ENCODE results near the gene MAG. TPM values are rescaled to one million over a fixed set of nuclear protein-coding genes. Genes with fewer than 3 reads are reported as not detected.
A peak's percentile ranks its signal among the peaks of the same experiment; 100 is the strongest.

MAG gene, protein sequence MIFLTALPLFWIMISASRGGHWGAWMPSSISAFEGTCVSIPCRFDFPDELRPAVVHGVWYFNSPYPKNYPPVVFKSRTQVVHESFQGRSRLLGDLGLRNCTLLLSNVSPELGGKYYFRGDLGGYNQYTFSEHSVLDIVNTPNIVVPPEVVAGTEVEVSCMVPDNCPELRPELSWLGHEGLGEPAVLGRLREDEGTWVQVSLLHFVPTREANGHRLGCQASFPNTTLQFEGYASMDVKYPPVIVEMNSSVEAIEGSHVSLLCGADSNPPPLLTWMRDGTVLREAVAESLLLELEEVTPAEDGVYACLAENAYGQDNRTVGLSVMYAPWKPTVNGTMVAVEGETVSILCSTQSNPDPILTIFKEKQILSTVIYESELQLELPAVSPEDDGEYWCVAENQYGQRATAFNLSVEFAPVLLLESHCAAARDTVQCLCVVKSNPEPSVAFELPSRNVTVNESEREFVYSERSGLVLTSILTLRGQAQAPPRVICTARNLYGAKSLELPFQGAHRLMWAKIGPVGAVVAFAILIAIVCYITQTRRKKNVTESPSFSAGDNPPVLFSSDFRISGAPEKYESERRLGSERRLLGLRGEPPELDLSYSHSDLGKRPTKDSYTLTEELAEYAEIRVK
- 1 to 10 TPM in 1 of 3 donors, not detected in 2; 4.2 TPM for total RNA-seq

DNA sequence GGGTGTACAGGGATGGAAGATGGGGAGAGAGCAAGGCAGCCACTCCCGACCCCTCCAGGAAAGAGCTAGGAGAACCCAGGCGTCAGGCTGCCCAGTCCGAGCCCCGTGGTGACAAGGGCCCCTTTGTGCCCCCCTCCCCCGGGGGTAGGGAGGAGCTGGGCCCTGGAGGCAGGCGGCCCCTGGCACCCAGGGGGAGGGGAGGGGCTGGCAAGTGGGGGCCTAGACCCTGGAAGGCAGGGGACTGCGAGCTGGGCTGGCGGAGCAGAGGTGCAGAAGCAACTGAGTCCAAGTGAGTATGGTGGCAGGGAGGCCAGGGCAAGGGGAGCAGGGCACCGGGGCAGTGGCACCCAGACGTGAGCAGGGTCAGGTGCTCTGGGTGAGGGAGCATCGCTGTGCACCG lies at the start of gene MAG:
TSS of gene MAG (plus strand) at position 246 of the 400 bp plus-strand sequence. CDS start 3,248 bp downstream, outside the sequence.
- Histone ChIP-seq H3K4me3 (no peak within 1 kb of the TSS), H3K4me1 (no peaks in the 10 kb centered on the region), H3K27me3 (peaks cover 0 to 11% of the 10 kb centered on the region in 2 donors), H3K27ac (no peak within 1 kb of the TSS), H3K36me3 (no peaks in the 10 kb centered on the region), H3K9me3 (no peaks in the 10 kb centered on the region)
- intact Hi-C loops (cut with DNase I; ENCODE audit: low total_unique reads): no loop called here
- DNase-seq (ENCODE audit: low spot score in 2 of 2): no peak
- TF ChIP-seq, protein P1, sequence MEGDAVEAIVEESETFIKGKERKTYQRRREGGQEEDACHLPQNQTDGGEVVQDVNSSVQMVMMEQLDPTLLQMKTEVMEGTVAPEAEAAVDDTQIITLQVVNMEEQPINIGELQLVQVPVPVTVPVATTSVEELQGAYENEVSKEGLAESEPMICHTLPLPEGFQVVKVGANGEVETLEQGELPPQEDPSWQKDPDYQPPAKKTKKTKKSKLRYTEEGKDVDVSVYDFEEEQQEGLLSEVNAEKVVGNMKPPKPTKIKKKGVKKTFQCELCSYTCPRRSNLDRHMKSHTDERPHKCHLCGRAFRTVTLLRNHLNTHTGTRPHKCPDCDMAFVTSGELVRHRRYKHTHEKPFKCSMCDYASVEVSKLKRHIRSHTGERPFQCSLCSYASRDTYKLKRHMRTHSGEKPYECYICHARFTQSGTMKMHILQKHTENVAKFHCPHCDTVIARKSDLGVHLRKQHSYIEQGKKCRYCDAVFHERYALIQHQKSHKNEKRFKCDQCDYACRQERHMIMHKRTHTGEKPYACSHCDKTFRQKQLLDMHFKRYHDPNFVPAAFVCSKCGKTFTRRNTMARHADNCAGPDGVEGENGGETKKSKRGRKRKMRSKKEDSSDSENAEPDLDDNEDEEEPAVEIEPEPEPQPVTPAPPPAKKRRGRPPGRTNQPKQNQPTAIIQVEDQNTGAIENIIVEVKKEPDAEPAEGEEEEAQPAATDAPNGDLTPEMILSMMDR (IDR thresholded peaks at IDR 0.05): no peak
- no peak for TF ChIP-seq POLR2A (IDR thresholded peaks at IDR 0.05)
- TF ChIP-seq POLR2AphosphoS5 (IDR thresholded peaks at IDR 0.05): no peak

DNA sequence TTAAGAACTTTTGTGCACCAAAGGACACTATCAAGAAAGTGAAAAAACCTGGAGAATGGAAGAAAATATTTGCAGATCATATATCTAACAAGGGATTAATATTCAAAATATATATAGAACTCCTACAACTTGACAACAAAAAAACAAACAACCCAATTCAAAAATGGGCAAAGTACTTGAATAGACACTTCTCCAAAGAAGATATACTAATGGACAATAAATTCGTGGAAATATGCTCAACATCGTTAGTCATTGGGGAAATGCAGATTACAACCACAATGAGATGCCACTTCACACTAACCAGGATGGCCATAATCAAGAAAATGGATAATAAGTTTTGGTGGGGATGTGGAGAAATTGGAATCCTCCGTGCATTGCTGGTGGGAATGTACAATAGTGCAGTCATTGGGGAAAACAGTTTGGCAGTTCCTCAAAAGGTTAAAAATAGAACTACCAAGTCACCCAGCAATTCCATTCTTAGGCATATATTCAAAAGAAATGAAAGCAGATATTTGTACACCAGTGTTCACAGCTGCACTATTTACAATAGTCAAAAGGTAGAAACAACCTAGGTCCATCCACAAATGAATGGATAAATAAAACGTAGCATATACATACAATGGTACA lies 45.4 kb upstream of the MAG start:
- H3K4me1 ChIP-seq: peaks cover 0 to 6% of the 10 kb centered on the region in 2 donors
- no peak overlapping the region for H3K27ac ChIP-seq
- DNase-seq (ENCODE audit: low spot score in 2 of 2): no peak
- H3K4me3 ChIP-seq: no peak overlapping the region
- H3K27me3 ChIP-seq: no peaks in the 10 kb centered on the region
- TF ChIP-seq POLR2AphosphoS5 (IDR thresholded peaks at IDR 0.05) (no peak), POLR2A (IDR thresholded peaks at IDR 0.05) (no peak)
- TF ChIP-seq, protein P1 (IDR thresholded peaks at IDR 0.05): no peak
- no peaks in the 10 kb centered on the region for H3K36me3 ChIP-seq
- intact Hi-C loops (cut with DNase I; ENCODE audit: low total_unique reads): no loop called here
- H3K9me3 ChIP-seq: no peaks in the 10 kb centered on the region

DNA sequence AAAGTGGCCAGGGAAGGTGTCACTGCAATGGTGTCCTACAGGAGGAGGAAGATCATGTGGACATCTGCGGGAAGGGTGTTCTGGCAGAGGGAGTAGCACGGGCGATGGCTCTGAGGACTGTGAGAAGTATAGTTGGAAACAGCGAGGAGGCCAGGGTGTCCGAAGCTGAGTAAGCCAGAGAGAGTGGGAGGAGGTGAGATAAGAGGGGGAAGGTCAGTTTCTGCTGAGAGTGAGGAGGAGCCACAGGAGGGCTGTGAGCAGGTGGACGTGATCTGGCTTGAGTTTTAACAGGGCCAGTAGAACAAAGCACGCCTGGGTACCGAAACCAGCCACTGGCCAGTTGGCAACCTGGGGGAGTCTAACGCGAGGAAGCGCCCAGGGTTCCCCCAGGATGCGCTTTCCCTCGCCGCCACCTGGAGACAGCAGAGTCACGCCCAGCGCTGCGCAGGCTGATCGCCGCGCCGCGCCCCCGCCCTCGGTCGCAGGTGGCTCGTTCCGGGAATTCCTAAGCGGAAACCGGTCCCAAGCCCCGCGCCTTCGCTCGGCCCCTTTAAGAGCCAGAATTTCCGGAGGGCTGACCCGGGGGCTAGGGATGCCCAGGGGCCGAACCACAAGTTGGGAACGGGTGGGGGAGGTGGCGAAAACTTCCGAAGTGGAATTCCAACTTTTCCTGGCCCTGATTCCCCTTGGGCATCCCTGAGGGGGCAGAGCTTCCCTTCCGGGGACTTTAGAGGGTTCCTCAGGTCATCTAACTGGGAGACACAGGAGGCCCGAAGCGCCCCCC lies 44.2 kb upstream of the MAG start:
- H3K4me1 ChIP-seq: peaks cover 0 to 6% of the 10 kb centered on the region in 2 donors
- H3K4me3 ChIP-seq: peak overlapping the region; percentile 40 to 82 (median 70)
- intact Hi-C loops (cut with DNase I; ENCODE audit: low total_unique reads): loop anchor here (2.0 kb wide), 1 partner anchor 19 kb away; no protein-coding TSS in a partner anchor
- peak overlapping the region; percentile 95 to 97 for H3K27ac ChIP-seq
- H3K27me3 ChIP-seq: no peaks in the 10 kb centered on the region
- H3K36me3 ChIP-seq: no peaks in the 10 kb centered on the region
- TF ChIP-seq, protein P1 (IDR thresholded peaks at IDR 0.05): peak in 2 of 3 donors; percentile 50 to 82
- TF ChIP-seq POLR2AphosphoS5 (IDR thresholded peaks at IDR 0.05): peak in 1 of 3 donors; percentile 10
- no peak for TF ChIP-seq POLR2A (IDR thresholded peaks at IDR 0.05)
- no peaks in the 10 kb centered on the region for H3K9me3 ChIP-seq
- peak; percentile 82 to 86 for DNase-seq (ENCODE audit: low spot score in 2 of 2)

DNA sequence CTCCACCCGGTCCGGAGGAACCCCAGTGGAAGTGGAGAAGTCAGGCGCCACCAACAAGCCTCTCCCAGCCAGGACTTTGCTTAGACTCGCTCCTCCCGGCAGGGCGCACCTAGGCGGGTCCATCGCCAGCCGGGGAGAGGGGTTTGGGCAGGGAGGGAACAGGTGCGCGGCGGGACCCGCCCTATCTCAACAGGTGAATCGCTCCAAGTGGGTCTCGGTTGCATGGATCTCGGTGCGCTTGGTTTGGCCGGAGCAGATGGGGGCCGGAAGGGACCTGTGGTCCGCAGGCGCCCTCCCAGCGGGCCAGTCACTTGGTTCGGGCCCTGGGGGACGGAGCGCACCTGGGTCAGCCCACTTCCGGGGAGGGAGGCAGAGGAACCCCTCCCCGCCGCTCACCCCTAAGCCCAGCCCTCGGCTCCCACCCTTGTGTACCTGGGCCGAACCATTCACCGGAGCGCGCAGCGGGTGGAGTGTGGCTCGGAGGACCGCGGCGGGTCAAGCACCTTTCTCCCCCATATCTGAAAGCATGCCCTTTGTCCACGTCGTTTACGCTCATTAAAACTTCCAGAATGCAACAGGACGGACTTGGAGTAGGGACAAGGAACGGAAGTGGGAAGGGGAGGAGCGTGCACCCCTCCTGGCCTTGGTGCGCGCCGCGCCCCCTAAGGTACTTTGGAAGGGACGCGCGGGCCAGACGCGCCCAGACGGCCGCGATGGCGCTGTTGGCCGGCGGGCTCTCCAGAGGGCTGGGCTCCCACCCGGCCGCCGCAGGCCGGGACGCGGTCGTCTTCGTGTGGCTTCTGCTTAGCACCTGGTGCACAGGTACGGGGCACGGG lies 43.4 kb upstream of the MAG start, which contains the start of gene LSR:
TSS of gene LSR (plus strand) at position 693 of the 836 bp plus-strand sequence. CDS start at position 714, 21 bp downstream.
- Histone ChIP-seq H3K4me3 (peak within 1 kb of the TSS; percentile 40 to 82 (median 70)), H3K27me3 (no peaks in the 10 kb centered on the region), H3K36me3 (no peaks in the 10 kb centered on the region), H3K27ac (peak within 1 kb of the TSS; percentile 95 to 97), H3K4me1 (peaks cover 0 to 6% of the 10 kb centered on the region in 2 donors), H3K9me3 (no peaks in the 10 kb centered on the region)
- TF ChIP-seq, protein P1 (IDR thresholded peaks at IDR 0.05): no peak
- TF ChIP-seq POLR2AphosphoS5 (IDR thresholded peaks at IDR 0.05) (peak in 2 of 3 donors; percentile 31 to 75), POLR2A (IDR thresholded peaks at IDR 0.05) (no peak)
- peak; percentile 85 to 89 for DNase-seq (ENCODE audit: low spot score in 2 of 2)
- intact Hi-C loops (cut with DNase I; ENCODE audit: low total_unique reads): loop anchor here (2.0 kb wide), 1 partner anchor 18 kb away; no protein-coding TSS in a partner anchor

Measured in breast epithelium (tissue), 4 donors.